Stimulated activated CD8-positive, alpha-beta memory T cell treated with anti-CD3 and anti-CD28 coated beads, Interleukin-15, amount 100 ng/mL, for 48 hours (primary cell): ENCODE data around the gene TAMALIN.

Experiments used
- DNase-seq, 2 donors: peaks; one replicate each; pipeline ENCODE4 v3.0.0-alpha.2; 2020; ENCODE audit warnings: low read depth in 2 of 2

The TAMALIN gene

GRCh38 chr12:52036587-52037171, 29.9 kb downstream of the TAMALIN start:
- peak; percentile 73 to 76 for DNase-seq

GRCh38 chr12:52037248-52037861, 30.6 kb downstream of the TAMALIN start:
- DNase-seq: peak in 1 of 2 donors; percentile 20

DNA sequence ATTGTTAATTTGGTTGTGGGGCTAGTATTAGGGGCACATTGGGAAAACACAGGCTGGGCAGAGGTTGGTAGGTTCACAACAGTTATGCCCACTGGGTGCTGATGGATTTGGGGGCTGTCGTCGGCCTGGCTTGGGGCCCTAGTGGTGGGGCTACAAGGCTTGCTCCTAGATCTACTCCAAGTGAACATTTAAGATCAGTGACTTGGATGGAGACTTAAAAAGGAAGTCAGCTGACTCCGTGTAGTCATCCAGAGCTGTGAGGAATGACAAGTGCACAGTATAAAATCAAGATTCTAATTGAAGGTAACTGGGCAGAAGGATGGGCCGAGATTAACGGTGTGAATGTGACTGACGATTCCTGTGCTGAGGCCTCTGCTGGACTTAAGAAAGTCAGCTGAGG, 31.7 kb downstream of the TAMALIN start:
- DNase-seq: no peak

DNA sequence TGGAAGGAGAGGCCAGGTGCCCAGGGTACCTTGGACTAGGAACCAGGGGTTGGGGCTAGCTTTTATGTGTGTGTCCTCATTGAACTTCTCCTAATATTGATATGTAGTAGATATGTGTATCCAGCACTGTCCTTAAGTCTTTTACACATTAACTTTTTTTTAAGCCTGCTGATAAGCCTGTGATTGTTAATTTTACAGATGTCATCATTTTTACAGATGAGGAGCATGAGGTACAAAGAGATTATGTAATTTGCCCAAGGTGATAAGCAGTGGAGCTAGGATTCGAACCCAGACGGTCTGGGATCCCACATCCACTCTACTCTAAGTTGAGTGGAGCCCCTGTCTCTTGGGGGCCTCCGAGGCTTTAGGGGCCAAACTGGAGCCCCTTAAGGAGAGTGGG, 34.3 kb downstream of the TAMALIN start:
- DNase-seq: no peak

DNA sequence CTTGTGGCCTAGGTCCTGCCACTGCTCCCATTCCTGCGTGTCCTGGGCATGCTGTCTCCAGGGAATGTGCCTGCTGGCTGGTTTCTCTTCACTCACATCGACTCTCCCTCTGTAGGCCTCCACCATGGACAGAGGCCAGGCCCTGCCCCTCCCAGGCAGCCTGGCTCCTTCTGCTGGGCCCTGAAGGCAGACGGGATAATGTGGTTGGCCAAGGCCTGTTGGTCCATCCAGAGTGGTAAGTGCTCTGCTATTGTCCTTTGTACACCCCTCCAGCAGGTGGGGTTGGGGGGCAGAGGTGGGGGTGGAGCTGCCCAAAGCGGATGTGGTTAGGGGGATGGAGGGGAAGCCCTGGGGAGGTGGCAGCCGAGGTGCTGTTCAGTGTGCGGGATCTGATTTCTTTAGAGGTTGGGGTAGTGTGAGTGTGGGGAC, 35.0 kb downstream of the TAMALIN start:
- no peak for DNase-seq

- no peak for DNase-seq
Measured at GRCh38 chr12:52042706-52043385, 36.1 kb downstream of the TAMALIN start.

DNA sequence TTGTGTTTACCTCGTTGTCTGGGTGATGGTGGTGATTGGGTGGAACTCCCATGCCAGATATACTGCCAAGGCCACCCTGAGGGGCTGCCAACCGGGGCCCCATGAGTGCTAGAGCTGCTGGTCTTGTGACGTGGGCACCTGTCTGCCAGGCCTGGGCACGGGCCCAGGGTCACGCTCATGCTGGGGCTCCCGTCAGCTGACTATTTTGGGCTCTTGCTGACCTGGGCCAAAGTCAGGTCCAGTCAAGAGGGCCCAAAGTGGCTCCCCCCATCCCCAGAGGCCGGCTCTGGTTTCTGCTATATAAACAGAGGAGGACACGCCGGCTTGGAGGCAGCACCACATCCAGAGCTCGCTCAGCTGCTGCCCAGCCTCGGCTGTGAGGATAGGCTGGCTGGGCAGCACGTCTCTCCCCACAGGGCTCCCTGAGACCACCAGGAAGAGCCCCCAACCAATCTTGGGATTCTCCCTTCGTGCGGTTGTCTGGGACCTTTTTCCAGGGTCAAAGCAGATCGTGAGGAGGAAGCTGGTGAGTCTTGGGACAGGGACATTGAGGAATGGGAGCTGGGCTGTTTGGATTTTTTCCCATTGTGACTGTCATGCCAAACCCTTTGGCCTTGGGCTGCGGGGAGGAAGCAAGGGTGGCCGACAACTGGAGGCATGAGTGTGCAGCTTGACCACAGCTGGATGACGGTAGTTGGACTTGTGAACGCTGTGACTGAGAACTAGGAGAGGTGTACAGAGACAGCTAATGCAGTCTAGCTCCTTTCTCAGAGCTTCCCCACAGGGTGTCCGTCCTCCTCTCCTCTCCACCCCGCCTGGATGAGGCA, 36.9 kb downstream of the TAMALIN start:
- DNase-seq: no peak

DNA sequence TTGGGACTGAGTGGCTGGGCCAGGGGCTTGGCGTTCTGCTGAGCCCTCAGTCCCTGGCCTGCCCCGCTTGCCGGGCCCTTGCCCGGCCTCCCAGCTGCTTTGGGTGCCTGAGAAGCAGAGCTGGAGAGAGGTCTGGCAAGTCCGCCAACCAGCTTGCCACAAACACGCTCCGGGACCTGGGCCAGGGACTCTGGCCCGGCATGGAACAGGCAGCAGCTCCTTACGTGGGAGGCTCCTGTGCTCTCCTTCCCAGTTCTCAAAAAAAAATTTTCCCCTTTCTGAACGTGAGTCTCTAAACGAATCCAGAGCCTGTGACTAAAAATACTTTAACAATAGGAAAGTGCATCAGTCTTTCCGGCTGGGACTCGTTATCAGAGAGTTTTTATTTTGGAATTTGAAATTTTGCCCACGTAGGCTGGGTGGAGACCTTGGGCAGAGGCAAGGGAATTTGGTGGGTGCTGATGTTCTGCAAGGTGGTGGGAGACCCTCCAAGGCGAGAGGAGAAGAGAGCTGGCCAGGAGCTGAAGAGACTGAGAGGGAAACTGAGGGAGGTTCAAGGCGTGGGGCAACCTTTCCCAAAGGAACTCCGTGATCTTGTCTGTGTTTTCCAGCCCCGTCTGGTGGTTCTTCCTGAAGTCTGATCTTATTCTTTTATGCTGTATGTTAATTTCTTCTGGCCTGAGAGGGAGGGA, 37.7 kb downstream of the TAMALIN start:
- no peak for DNase-seq

DNA sequence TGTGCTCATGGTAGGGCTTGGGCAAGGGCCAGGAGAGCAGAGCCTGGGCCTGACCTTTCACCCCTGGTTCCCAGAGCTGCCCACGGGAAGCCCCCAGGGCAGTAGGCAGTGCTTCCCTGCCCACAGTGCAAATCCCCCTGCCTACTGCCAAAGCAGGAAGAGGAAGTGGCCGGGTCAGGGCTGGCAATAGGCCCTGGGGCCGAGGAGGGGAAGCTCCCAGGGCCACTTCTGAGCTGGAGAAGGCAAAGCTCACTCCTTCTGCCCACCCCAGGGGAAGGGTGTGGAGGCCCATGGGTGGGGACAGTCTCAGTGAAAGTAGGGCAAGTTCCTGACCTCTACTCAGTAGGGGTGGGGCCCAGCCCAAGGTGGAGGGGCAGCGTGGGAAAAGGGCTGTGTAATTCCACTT, 39.1 kb downstream of the TAMALIN start:
- DNase-seq: no peak

GRCh38 chr12:52046859-52047258, 40.1 kb downstream of the TAMALIN start:
- DNase-seq: no peak

DNA sequence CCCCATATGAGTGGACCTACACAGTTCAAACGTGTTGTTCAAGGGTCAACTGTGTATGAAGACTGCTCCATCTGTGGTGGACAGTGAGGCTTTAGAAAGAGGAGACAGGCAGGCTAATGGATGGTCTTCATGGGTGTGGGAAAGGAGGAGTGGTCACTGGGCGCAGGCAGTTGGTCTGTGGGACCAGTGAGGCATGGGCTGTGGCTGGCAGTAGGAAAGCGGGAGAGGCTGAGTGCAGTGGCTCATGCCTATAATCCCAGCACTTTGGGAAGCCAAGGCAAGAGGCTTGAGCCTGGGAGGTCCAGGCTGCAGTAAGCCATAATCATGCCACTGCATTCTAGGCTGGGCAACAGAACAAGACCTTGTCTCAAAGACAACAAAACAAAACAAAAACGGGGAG, 42.5 kb downstream of the TAMALIN start:
- no peak for DNase-seq

DNA sequence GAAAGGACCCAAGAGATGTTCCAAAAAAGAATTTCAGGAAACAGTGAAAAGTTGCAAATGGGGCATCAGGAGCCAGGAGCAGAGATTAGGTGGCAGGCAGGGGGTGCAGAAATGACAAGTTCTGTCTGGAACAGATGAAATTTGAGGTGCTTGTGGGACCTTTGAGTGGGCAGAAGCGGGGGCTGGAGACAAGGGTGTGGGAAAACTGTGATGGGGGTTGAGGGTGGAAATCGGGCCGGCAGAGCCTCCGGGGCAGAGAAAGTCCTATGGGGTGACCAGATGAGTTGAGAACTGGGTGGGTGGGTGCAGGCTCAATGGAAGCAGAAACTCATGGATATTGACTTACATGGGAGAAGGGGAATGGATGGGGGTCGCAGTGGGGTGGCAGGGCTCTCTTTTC, 42.9 kb downstream of the TAMALIN start:
- DNase-seq: no peak

DNA sequence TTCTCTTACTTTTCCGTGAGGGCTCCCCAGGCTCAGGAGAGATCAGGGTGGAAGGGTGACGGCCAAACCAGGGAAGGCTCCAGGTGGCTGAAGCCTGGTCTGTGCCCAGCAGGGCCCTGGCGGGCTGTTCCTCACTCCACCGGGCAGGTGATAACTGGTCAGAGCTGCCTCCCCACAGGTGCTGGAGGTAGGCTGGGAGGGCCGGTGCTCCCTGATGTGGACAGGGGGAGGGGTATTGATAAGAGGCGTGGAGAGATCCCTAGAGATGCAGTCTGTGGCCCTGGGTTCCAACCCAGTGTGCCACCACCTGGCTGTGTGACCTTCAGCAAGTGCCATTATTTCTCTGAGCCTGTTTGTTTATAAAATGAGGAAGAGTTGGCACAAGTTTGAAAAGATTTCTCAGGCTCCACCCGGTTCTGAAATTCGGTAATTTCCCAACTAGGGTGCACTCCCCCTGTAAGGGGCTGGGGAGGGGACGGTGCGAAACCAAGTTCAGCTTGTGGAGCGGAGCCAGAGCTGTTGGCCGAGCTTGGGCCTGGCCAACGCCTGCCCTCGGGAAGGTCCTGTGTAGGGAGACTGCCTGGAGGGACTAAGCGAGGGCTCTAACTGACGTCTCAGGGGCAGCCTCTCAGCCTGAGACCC, 43.5 kb downstream of the TAMALIN start:
- DNase-seq: no peak

DNA sequence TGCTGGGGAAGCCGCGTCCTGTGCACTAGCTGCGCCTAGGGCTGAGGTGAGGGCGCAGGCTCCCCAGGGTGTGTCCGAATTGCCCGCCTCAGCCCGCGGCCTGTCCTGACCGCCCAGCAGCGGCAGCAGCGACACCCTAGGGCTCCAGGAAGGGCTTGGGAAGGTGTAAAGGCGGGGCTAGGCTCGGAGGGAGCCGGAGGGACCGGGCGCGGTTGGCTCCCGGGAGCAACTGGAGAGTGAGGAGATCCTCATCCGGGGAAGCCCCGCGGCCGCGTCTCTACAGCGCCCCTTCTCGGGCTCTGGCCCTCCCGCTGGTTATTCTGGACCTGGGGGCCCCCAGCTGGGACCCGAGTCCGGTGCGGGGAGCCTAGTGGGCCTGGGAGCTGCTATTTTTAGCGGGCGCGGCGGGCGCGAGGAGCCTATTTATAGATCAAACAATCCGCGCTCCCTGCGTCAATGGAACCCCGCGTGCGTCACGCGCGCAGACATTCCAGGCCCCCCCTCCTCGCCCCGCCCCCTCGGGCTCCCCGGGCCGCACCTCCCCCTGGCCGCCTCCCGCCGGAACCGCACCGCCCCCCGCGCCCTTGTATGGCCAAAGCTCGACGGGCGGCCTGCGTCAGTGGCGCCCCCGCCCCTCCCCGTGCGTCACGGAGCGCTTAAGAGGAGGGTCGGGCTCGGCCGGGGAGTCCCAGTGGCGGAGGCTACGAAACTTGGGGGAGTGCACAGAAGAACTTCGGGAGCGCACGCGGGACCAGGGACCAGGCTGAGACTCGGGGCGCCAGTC, 44.2 kb downstream of the TAMALIN start, which contains the start of gene NR4A1:
Gene NR4A1, plus strand, starts transcription at position 685 of the 784 bp plus-strand sequence. CDS start 2,887 bp downstream, outside the sequence.
- peak; percentile 97 to 98 for DNase-seq

- no peak for DNase-seq
Measured at GRCh38 chr12:52052468-52053186, 45.9 kb downstream of the TAMALIN start.

DNA sequence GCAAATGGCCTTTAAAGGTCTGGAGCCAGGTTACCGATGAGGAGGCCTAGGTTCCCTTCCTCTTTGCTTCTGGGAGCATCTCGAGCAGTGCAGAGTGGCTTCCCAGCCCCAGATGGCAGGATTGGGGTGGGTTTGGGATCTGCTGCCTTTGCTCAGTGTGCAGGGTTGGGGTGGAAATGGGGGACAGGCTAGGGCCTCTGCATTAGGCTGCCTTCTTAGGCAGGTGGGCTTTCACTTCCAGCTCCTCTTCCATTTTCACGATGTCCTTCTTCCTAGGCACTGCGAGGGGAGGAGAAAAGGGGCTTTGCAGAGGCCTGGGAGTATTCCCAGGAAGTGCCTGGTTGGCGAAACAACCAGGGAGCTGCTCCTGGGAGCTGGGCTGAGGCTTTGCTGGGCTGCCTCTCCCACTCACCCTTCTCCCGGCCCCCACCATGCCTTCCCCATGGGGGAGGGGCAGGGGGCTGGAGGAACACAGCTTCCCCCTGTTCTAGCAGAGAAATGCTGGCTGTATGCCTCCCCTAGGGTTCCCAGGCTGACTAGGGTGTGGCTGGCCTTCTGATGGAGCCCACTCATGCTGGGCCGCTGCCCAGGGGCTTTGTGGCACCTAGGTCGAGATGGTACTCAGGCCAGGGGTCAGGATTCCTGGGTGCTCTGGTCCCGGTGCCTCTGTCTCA, 46.9 kb downstream of the TAMALIN start:
- no peak for DNase-seq

- no peak for DNase-seq
Measured at GRCh38 chr12:52054231-52054832, 47.6 kb downstream of the TAMALIN start.

DNA sequence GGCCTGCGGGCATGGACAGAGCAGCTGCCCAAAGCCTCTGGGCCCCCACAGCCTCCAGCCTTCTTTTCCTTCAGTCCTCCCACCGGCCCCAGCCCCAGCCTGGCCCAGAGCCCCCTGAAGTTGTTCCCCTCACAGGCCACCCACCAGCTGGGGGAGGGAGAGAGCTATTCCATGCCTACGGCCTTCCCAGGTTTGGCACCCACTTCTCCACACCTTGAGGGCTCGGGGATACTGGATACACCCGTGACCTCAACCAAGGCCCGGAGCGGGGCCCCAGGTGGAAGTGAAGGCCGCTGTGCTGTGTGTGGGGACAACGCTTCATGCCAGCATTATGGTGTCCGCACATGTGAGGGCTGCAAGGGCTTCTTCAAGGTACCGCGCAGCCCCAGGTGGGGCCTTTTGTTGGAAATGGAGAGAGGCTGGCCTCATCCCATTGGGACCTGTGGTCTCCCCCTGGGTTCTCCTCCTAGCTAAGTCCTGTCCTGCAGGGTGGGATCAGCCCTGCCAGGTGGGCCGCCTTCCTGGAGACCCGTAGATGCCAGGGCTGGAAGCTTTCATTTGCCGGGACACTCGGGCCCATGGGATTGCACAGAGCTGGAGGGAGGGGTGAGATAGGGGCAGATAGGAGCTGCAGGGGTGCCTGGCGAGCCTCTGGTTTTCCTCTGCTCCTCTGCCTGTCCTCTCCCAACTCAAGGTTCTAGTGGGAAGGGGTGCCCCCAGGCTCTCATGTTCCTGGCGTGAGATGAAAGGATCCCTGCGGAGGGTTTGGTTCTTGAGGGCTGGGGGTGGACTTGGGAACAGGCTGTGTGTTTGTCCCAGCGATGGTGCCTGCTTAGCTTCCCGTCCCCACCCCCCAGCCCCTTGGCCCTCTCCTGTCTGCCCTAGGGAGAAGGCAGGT, 48.3 kb downstream of the TAMALIN start:
- DNase-seq: no peak
